Keratinocyte (primary cell): Measurements from ENCODE around the gene MUC2. TPM values are rescaled to one million over a fixed set of nuclear protein-coding genes. Genes with fewer than 3 reads are reported as not detected.

ENCODE experiments used
- DNase-seq: peaks from one replicate; pipeline ENCODE4 v3.0.0-alpha.2; 2011; ENCODE audit warnings: low read depth, missing footprints, low spot score
- FAIRE-seq: peaks from 2 replicates; lab custom pipeline; 2011; peaks lifted over from hg19 to GRCh38; lab: Jason Lieb, UNC
- H2AFZ ChIP-seq: 2 replicates; pipeline ENCODE4 v1.6.0; 2012; ENCODE audit warnings: low read length, control low read depth, inconsistent platforms; ENCODE audit not compliant: control insufficient read depth
- H3K27ac ChIP-seq: 2 replicates; pipeline ENCODE4 v1.5.1; 2011; ENCODE audit warnings: low read length; ENCODE audit not compliant: control insufficient read depth, insufficient read depth
- H3K27me3 ChIP-seq: 3 replicates; pipeline ENCODE4 v1.6.0; 2011; ENCODE audit warnings: low read length; ENCODE audit not compliant: control insufficient read depth, insufficient read depth; ENCODE audit errors: extremely low read depth
- H3K36me3 ChIP-seq, 2 experiments: 2 replicates in 1 of 2; 3 replicates in 1 of 2; pipeline ENCODE4 v1.5.1; 2011; ENCODE audit warnings: low read length in 2 of 2, mild to moderate bottlenecking in 1 of 2; ENCODE audit not compliant: control insufficient read depth in 2 of 2, insufficient read depth in 2 of 2; ENCODE audit errors: extremely low read depth in 1 of 2
- H3K4me1 ChIP-seq: 3 replicates; pipeline ENCODE4 v1.5.1; 2011; ENCODE audit warnings: low read length; ENCODE audit not compliant: control insufficient read depth, insufficient read depth; ENCODE audit errors: extremely low read depth
- H3K4me2 ChIP-seq: 3 replicates; pipeline ENCODE4 v1.6.0; 2011; ENCODE audit warnings: low read depth, low read length; ENCODE audit not compliant: control insufficient read depth, insufficient read depth; ENCODE audit errors: extremely low read depth
- H3K4me3 ChIP-seq, 3 experiments: fragments of 200-600 bp in 1 of 3; sonication (generic) in 1 of 3; 2 replicates in 2 of 3; 3 replicates in 1 of 3; pipeline ENCODE4 v1.5.1; 2011 to 2016; ENCODE audit warnings: low read length in 3 of 3, mild to moderate bottlenecking in 3 of 3, control low read depth in 2 of 3, inconsistent platforms in 1 of 3, low read depth in 1 of 3, mixed read lengths in 1 of 3, mixed run types in 1 of 3, moderate library complexity in 1 of 3; ENCODE audit not compliant: control insufficient read depth in 2 of 3, insufficient read depth in 2 of 3; ENCODE audit errors: extremely low read depth in 1 of 3
- H3K79me2 ChIP-seq: 2 replicates; pipeline ENCODE4 v1.6.0; 2012; ENCODE audit warnings: low read length; ENCODE audit not compliant: control insufficient read depth, insufficient read depth
- H3K9ac ChIP-seq: 3 replicates; pipeline ENCODE4 v1.6.0; 2011; ENCODE audit warnings: low read length; ENCODE audit not compliant: control insufficient read depth, insufficient read depth; ENCODE audit errors: extremely low read depth
- H3K9me1 ChIP-seq: 3 replicates; pipeline ENCODE4 v1.6.0; 2011; ENCODE audit warnings: low read length; ENCODE audit not compliant: control insufficient read depth, insufficient read depth; ENCODE audit errors: extremely low read depth
- H3K9me3 ChIP-seq: 2 replicates; pipeline ENCODE4 v1.5.1; 2012; ENCODE audit warnings: low read depth, low read length; ENCODE audit not compliant: control insufficient read depth
- H4K20me1 ChIP-seq: 3 replicates; pipeline ENCODE4 v1.6.0; 2011; ENCODE audit warnings: low read length; ENCODE audit not compliant: control insufficient read depth, insufficient read depth; ENCODE audit errors: extremely low read depth
- EZH2 ChIP-seq: IDR thresholded peaks from one replicate; pipeline ENCODE4 v1.6.1; 2012; ENCODE audit warnings: inconsistent platforms, mild to moderate bottlenecking, low read length, moderate library complexity
- dilution Hi-C: fragments of 300-500 bp; cut with MboI; formaldehyde crosslinking; loops from one replicate; pipeline ENCODE4 v1.7.0; 2020; ENCODE audit warnings: low sequenced_read_pairs; ENCODE audit not compliant: extremely low pct_ligation_motif_present
- polyA plus RNA-seq, 5 experiments: library from polyadenylated mRNA; depleted of rRNA in 3 of 5; stranded (reverse) in 3 of 5; stranded (forward) in 1 of 5; unstranded in 1 of 5; fragments of >200 nt; gene quantifications; 1 replicate in 1 of 5; 2 replicates in 3 of 5; 3 replicates in 1 of 5; pipeline versions ENCODE4 v1.2.1 to v1.2.3, GENCODE V29; 2011 to 2012; ENCODE audit warnings: missing spikeins in 2 of 5, low read depth in 1 of 5, low replicate concordance in 1 of 5
- TF ChIP-seq, protein P1 (sequence below), 3 experiments: IDR thresholded peaks in 1 of 3; conservative IDR thresholded peaks in 1 of 3; optimal IDR thresholded peaks in 1 of 3; 2 replicates in 2 of 3; 3 replicates in 1 of 3; pipeline versions ENCODE3 to v1.5.1; 2011; ENCODE audit warnings: low read length in 3 of 3, mild to moderate bottlenecking in 3 of 3, moderate library complexity in 2 of 3, control low read depth in 1 of 3, inconsistent platforms in 1 of 3; ENCODE audit not compliant: insufficient read depth in 2 of 3; ENCODE audit errors: extremely low read depth in 1 of 3

MUC2 gene
- polyA plus RNA-seq, 1 donor (not counting 4 experiments of a cell fraction or from before 2014, with no cell fraction given) = not detected

DNA sequence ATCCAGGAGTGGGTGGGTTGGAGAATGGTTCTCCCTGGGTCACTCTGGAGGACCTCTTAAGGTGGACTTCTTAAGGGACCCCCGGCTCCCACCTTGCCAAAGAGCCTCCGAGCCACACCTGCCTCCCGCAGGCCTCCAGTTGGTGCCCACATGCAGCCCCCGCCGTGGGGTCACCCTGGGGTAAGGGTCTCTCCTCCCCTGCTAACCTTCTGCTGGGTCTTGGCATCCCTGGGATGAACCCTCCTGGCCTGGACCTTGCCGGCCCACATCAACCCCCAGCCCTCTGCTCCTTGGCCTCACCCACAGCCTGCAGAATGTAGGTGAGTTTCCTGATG, 25.6 kb upstream of the MUC2 start:
- Histone ChIP-seq H3K27ac (no peak overlapping the region), H4K20me1 (peaks cover 3% of the 10 kb centered on the region), H3K9me1 (no peaks in the 10 kb centered on the region), H3K4me1 (peaks cover 6% of the 10 kb centered on the region), H3K27me3 (peaks cover 20% of the 10 kb centered on the region), H2AFZ (no peak overlapping the region), H3K9ac (no peak overlapping the region), H3K9me3 (no peaks in the 10 kb centered on the region), H3K4me2 (no peak overlapping the region), H3K79me2 (no peaks in the 10 kb centered on the region), H3K36me3 (no peaks in the 10 kb centered on the region), H3K4me3 (no peak overlapping the region)
- DNase-seq = no peak
- TF ChIP-seq, protein P1, sequence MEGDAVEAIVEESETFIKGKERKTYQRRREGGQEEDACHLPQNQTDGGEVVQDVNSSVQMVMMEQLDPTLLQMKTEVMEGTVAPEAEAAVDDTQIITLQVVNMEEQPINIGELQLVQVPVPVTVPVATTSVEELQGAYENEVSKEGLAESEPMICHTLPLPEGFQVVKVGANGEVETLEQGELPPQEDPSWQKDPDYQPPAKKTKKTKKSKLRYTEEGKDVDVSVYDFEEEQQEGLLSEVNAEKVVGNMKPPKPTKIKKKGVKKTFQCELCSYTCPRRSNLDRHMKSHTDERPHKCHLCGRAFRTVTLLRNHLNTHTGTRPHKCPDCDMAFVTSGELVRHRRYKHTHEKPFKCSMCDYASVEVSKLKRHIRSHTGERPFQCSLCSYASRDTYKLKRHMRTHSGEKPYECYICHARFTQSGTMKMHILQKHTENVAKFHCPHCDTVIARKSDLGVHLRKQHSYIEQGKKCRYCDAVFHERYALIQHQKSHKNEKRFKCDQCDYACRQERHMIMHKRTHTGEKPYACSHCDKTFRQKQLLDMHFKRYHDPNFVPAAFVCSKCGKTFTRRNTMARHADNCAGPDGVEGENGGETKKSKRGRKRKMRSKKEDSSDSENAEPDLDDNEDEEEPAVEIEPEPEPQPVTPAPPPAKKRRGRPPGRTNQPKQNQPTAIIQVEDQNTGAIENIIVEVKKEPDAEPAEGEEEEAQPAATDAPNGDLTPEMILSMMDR (optimal IDR thresholded peaks at IDR 0.05 in 1 of 3, IDR thresholded peaks at IDR 0.05 in 1 of 3, conservative IDR thresholded peaks at IDR 0.05 in 1 of 3; ENCODE audit: extremely low read depth in 1 of 3, insufficient read depth in 2 of 3, low read length in 3 of 3) = no peak
- TF ChIP-seq EZH2 = no peak
- no peak for FAIRE-seq
- dilution Hi-C loops = no loop called here

- Histone ChIP-seq H3K36me3 (no peaks in the 10 kb centered on the region), H3K9me3 (no peaks in the 10 kb centered on the region), H3K27ac (no peak overlapping the region), H3K4me1 (peaks cover 6% of the 10 kb centered on the region), H2AFZ (no peak overlapping the region), H3K4me3 (no peak overlapping the region), H3K4me2 (no peak overlapping the region), H3K9me1 (no peaks in the 10 kb centered on the region), H3K9ac (no peak overlapping the region), H3K79me2 (no peaks in the 10 kb centered on the region), H4K20me1 (peaks cover 3% of the 10 kb centered on the region), H3K27me3 (peaks cover 20% of the 10 kb centered on the region)
- DNase-seq (no peak), FAIRE-seq (no peak)
- dilution Hi-C loops = no loop called here
- TF ChIP-seq, protein P1 (optimal IDR thresholded peaks at IDR 0.05 in 1 of 3, IDR thresholded peaks at IDR 0.05 in 1 of 3, conservative IDR thresholded peaks at IDR 0.05 in 1 of 3; ENCODE audit: extremely low read depth in 1 of 3, insufficient read depth in 2 of 3, low read length in 3 of 3) = no peak
- TF ChIP-seq EZH2 = no peak
These were observed 25.2 kb upstream of the MUC2 start for GRCh38 chr11:1049431-1049891.
